ENCODE measurements around the gene OLFML2B.
"Not testable (repeated sequence)": the region's sequence is repeated elsewhere in the genome, so short reads cannot be mapped to it uniquely, and the experiment has no call there.

OLFML2B gene

DNA sequence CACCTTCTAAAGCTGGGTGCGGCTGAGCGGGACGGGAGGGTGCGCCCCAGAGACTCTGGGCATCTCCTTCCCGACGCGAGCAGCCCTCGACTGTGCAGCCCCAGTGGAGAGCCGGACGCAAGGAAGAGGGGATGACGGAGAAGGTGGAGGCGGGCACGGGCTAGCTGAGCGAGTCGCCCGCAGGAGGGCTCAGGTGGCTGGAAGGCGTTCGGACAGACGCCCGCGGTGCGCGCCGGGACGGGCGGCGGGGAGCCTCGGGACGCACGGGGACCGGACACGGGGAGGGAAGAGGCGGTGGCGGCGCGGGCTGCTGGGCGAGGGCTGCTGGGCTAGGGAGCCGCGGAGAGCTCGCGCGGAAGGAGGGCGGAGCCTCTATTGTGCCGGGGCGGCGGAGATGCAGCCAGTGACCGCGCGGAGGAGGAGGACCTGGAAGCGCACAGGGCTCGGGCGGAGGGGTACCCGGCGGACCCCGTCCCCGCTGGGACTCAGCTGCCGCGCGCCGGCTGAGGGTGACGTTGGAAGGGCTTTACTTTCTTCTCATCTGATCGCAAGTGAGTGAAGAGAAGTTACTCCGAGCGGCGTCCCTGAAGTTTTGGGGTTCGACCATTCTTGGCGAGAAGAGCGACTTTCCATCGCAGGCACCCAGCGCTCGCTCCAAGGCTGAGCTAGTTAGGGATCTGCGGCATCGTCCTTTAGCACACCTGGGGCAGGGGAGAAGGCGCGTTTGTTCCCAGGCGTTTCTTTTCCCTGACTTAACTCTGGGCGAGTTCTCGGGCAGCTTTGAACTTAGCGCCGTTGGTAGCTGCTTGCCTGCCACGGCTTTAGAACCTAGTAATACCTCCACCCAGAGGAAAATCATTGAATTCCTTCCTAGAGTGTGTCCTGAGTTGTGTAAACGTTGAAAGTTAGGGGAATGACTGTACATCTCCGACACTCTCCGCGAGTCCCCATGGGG, at the start of gene OLFML2B:
Gene OLFML2B, minus strand, starts transcription at position 323 of the 955 bp plus-strand sequence. CDS start 439 bp downstream, outside the sequence.
- no peak for FAIRE-seq
- DNase-seq (ENCODE audit: low spot score) = peak; percentile 33

DNA sequence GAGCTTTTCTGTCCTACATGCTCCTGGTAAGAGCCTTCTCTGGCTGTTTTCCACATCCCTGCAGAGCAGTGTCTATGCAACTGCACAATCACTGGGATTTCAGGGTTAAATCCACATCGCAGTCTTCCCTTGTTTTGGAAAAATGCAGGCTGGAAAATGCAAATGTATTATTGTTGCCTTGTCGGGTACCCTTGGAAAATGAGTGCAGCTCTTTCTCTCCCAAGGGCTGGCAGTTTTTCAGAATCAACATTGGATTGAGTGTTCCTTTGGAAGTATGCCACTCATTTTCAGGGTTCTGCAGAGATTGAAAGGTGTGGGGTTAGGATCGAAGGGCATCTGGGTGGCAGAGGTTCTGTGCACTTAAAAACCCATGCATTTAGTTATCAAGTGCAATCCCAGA, 49.1 kb upstream of the OLFML2B start:
- FAIRE-seq = no peak
- no peak for DNase-seq (ENCODE audit: low spot score)

DNA sequence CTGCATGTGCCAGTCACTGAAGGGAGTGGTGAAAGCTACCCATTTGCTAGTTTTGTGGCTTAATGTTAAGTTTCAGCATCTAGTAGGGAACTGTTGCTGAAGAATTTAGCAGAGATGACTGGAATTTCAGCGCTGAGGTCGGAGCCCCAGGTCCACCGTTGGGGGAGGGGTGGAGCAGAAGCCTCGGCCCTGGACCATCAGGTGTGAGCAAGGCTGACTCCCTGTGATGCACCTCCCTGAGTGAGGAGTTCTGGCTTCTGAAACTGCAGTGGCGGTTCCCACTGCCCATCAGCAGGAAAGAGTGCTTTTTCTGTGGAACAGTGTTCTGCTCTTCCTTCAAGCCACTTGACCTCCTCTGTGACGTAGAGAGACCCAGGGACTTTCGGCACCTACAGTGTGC, 47.2 kb upstream of the OLFML2B start:
- FAIRE-seq (no peak), DNase-seq (ENCODE audit: low spot score) (no peak)

DNA sequence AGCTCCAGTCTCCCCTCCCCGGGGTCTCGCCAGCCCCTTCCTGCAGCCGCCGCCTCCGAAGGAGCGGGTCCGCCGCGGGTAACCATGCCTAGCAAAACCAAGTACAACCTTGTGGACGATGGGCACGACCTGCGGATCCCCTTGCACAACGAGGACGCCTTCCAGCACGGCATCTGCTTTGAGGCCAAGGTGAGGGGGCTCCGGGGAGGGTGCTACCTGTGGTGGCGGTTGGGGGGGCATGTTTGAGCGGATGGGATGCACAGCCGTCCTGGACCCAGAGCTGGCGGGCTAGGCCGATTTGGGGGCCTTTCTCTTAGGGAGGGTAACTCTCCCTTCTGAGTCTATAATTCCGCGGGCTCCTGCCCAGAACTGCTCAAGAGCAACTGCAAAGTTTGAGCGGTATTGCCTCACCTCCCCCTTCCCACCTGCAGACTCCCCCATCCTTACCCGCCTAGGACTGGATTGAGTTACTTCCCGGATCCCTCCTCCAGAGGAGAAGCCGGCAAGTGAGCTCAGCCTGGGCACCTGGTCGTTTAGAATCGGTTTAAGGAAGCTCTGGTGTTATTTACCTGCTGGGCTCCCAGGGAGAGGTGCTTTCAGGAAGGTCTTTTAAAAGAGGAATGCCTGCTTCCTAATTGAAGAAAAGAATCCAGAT, 46.6 kb upstream of the OLFML2B start:
- FAIRE-seq = peak; percentile 46

GRCh38 chr1:162069334-162070093, 45.8 kb upstream of the OLFML2B start, which contains the start of gene NOS1AP:
Gene NOS1AP (plus strand): TSS chr1:162069691. CDS start chr1:162070178, 487 bp downstream.
- peak; percentile 53 for FAIRE-seq
- DNase-seq (ENCODE audit: low spot score) = peak; percentile 91

More for the DNA sequence above, 46.6 kb upstream of the OLFML2B start:
- peak; percentile 31 for DNase-seq (ENCODE audit: low spot score)

DNA sequence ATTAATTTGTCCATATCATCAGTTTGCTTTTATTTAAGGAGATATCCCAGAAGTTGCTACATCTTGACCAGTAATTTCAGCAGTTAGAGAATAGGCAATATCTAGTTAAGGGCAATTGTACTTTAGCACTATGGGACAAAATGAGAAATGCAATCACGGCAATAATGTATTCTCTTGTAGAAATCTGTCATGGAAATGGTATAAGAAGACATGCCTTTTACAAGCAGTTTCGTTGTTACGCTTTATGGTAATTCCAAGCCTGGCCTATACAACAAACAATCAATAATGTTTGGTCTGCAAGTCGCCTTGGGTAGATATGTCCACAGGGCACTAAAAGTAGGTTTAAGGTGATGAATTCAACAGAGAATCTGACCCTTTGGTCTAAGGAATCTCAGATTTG, 44.6 kb upstream of the OLFML2B start:
- FAIRE-seq (no peak), DNase-seq (ENCODE audit: low spot score) (no peak)

DNA sequence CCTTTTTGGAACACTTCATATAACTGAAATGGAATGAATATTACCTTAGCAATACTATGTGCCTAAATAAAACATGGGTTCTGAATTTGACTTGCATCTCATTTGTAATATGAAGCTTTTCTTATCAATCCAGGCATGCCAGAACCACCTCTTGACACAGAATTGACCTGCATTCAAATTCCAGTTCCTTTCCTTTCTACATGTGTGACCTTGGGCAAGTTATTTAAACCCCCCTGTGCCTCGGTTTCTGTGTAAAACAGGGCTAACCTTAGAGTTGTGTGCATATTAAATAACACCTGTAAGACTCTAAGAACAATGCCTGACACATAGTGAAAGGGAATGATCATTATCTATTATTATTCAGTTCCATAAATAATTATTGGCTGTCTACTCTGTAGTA, 43.8 kb upstream of the OLFML2B start:
- FAIRE-seq (no peak), DNase-seq (ENCODE audit: low spot score) (no peak)

DNA sequence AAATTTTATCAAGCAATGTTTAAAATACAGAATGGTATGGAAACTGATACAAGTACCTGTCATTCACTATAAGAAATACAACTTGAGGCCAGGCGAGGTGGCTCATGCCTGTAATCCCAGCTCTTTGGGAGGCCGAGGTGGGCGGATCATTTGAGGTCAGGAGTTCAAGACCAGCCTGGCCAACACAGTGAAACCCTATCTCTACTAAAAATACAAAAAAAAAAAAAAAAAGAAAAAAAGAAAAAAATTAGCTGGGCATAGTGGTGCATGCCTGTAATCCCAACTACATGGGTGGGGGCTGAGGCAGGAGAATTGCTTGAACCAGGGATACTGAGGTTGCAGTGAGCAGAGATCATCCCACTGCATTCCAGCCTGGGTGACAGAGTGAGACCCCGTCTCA, 43.2 kb upstream of the OLFML2B start:
- not testable (repeated sequence) for FAIRE-seq

DNA sequence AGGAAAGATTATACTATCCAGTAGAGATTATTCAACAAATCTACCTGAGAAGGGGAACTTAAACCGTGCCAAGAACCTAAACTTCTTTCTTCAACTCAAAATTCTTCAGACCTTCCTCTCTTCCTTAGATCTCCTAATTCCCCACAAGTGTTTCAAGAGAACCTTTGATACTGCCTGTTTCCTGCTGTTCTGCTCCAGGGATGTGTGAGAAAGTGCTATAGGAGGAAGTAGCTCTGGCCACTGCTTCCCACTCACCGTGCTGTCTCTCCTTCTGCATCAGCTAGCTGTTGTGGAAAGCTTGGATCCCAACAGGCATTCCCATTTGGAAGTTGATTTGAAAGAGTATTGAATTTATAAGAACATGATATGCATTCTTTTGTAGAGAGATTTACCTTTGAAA, 41.3 kb upstream of the OLFML2B start:
- DNase-seq (ENCODE audit: low spot score) = no peak
- FAIRE-seq = no peak

More for the DNA sequence above, 43.2 kb upstream of the OLFML2B start:
- not testable (repeated sequence) for DNase-seq (ENCODE audit: low spot score)

GRCh38 chr1:162062542-162063015, 38.9 kb upstream of the OLFML2B start:
- DNase-seq (ENCODE audit: low spot score) = no peak
- FAIRE-seq = no peak

DNA sequence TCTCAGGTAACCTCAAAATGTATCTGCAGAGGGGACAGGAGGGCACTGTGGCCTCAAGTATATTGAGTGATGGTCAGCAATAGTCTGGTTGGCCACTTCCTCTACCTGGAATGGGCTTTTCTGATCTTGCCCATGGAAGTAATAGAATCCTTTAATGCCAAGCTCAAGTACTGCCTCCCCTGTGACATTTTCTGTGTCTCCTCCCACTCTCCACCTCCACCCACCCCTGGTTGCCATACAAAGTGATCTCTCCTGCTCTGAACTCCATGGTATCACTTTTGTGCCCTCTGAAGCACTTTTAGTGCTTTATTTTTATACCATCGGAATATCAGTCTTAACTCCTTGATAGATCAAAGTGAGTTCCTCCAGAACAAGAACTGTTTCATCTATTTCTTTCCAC, 36.6 kb upstream of the OLFML2B start:
- FAIRE-seq (no peak), DNase-seq (ENCODE audit: low spot score) (no peak)

DNA sequence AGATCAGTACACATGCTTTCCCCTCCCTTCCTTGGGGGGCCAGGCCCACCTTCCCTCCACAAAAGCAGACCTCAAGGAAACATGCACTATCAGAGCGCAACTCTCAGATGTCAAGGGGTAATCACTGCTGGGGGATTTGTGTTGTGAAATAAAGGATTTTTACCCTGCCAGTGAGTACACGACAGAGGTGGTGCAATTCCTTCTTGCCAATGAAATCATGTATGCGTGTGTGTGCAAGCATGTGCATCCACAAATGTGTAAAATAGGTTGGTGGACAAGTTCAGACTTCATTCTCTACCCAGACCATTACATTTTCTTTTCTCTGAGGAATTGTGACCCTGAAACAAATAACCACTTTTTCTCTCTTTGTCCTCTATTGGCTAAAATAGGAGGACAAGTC, 36.1 kb upstream of the OLFML2B start:
- no peak for FAIRE-seq
- no peak for DNase-seq (ENCODE audit: low spot score)

DNA sequence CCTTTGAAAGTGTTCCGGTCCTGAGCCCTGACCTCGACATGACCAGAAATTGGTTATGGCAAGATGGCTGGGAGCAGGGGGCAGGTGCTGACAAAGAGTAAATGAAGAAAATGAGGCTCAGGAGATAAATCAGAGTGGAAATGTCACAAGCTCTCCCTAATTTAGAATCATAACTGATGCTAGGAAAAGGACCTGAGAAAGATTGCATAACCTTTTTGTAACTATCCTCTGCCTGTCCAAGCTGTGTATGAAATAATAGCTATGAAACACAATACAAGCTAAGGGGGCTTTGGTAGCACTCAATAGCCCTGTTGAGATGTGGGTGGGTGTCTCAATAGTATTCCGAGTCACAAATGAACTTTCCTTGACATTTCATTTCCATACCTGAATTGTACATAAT, 32.9 kb upstream of the OLFML2B start:
- DNase-seq (ENCODE audit: low spot score) (no peak), FAIRE-seq (no peak)

GRCh38 chr1:162056043-162056442, 32.4 kb upstream of the OLFML2B start:
- DNase-seq (ENCODE audit: low spot score) (peak; percentile 77), FAIRE-seq (no peak)

DNA sequence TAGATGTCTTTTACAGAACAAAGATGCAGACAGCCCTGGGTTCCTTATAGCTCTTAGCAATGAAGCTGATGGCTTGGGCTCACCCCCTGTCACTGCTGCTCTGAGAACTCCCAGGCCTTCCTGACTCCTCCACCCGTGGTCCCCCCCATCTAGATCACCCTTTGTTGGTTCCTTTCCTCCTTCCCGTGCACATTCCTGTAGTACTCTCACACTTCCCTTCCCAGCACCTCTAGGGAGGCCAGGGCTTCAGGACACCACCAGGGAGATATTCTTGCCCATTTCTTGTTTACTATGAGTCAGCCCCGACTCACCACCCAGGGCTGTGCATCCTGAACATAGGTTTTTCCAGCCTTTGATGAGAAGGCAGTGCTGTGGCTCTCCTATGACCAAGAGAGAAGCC, 31.4 kb upstream of the OLFML2B start:
- DNase-seq (ENCODE audit: low spot score) (peak; percentile 68), FAIRE-seq (peak; percentile 27)

- DNase-seq (ENCODE audit: low spot score); FAIRE-seq: not testable (repeated sequence)
These were observed 30.3 kb upstream of the OLFML2B start for GRCh38 chr1:162053949-162054348.

- DNase-seq (ENCODE audit: low spot score) (no peak), FAIRE-seq (no peak)
These were observed 23.3 kb upstream of the OLFML2B start for GRCh38 chr1:162046921-162047320.

DNA sequence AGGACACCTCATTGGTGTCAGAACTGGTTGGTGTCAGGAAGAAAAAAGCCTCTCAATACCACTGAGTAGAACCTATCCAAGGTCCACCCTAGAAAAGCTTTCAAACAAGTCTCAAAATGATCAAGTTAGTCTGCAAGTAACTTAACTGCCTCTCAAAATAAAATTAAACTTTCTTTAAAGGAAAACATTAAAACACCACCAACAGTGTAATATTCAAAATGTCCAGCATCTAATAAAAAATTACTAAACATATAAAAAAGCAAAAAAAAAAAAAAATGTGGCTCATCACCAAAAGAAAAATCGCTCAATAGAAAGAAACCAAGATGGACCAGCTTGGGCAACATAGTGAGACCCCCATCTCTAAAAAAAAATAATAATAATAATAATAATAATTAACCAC, 18.7 kb upstream of the OLFML2B start:
- FAIRE-seq (no peak), DNase-seq (ENCODE audit: low spot score) (no peak)

- FAIRE-seq (no peak), DNase-seq (ENCODE audit: low spot score) (peak; percentile 33)
These were observed 17.0 kb upstream of the OLFML2B start for GRCh38 chr1:162040657-162041056.

- DNase-seq (ENCODE audit: low spot score) (no peak), FAIRE-seq (no peak)
These were observed 16.3 kb upstream of the OLFML2B start for GRCh38 chr1:162040001-162040400.

DNA sequence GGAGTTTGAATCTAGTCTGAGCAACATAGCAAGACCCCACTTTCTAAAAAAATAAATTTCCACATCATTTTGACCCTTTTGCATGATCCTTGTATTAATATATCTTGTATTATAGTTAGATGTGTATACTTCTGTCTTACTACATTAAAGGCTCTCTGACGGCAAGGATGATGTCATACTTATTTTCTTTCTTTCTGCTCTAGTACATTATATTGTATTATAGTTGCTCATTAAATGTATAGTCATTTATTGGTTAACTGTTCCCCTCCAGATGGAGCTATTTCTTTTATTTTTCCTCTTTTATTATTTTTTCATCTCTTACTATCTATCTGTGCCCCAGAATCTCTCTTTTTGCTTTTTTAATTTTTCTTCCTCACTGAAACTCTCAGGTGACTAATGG, 15.0 kb upstream of the OLFML2B start:
- no peak for DNase-seq (ENCODE audit: low spot score)
- FAIRE-seq = no peak

Measured in urothelium cell line (cell line).